Midbrain (tissue), 1 donor: Measurements from ENCODE around the gene CD300E.
"Not testable (repeated sequence)": the region's sequence is repeated elsewhere in the genome, so short reads cannot be mapped to it uniquely, and the experiment has no call there.

Experiments used
- DNase-seq: peaks from one replicate; lab custom pipeline; 2025; lab: John Stamatoyannopoulos, UW

CD300E gene

GRCh38 chr17:74623693-74624093 is at the start of gene CD300E:
TSS of gene CD300E (minus strand) at chr17:74623738. CDS start at chr17:74623621, 117 bp downstream.
- no peak for DNase-seq

- peak; percentile 63 for DNase-seq
Measured at GRCh38 chr17:74671031-74671771, 47.7 kb upstream of the CD300E start.

GRCh38 chr17:74670329-74670728 is 46.8 kb upstream of the CD300E start:
- no peak for DNase-seq

GRCh38 chr17:74663561-74663960 is 40.0 kb upstream of the CD300E start:
- DNase-seq = no peak

- DNase-seq = no peak
Measured at GRCh38 chr17:74659889-74660288, 36.4 kb upstream of the CD300E start.

- DNase-seq = no peak
Measured at GRCh38 chr17:74658620-74659019, 35.1 kb upstream of the CD300E start.

- no peak for DNase-seq
Measured at GRCh38 chr17:74654742-74655141, 31.2 kb upstream of the CD300E start.

GRCh38 chr17:74652020-74652419 is 28.5 kb upstream of the CD300E start:
- no peak for DNase-seq

GRCh38 chr17:74649909-74650308 is 26.4 kb upstream of the CD300E start:
- DNase-seq = no peak

GRCh38 chr17:74647871-74648672 is 24.5 kb upstream of the CD300E start:
- DNase-seq = no peak

GRCh38 chr17:74646231-74646630 is 22.7 kb upstream of the CD300E start:
- no peak for DNase-seq

GRCh38 chr17:74645010-74645409 is 21.5 kb upstream of the CD300E start:
- DNase-seq = no peak

- no peak for DNase-seq
Measured at GRCh38 chr17:74644419-74644818, 20.9 kb upstream of the CD300E start.

- no peak for DNase-seq
Measured at GRCh38 chr17:74643826-74644225, 20.3 kb upstream of the CD300E start.

GRCh38 chr17:74642995-74643394 is 19.5 kb upstream of the CD300E start:
- no peak for DNase-seq

GRCh38 chr17:74642556-74642955 is 19.0 kb upstream of the CD300E start:
- DNase-seq = no peak

GRCh38 chr17:74641958-74642298 is 18.4 kb upstream of the CD300E start:
- no peak for DNase-seq

- DNase-seq = no peak
Measured at GRCh38 chr17:74641224-74641957, 17.9 kb upstream of the CD300E start.

GRCh38 chr17:74639704-74640151 is 16.2 kb upstream of the CD300E start:
- peak; percentile 20 for DNase-seq

- no peak for DNase-seq
Measured at GRCh38 chr17:74637926-74638325, 14.4 kb upstream of the CD300E start.

- DNase-seq = no peak
Measured at GRCh38 chr17:74637265-74637664, 13.7 kb upstream of the CD300E start.

- DNase-seq = not testable (repeated sequence)
Measured at GRCh38 chr17:74636541-74637085, 13.1 kb upstream of the CD300E start.
